HepG2 (cell line): ENCODE results near the gene ACOT4. TPM values are rescaled to one million over a fixed set of nuclear protein-coding genes. Genes with fewer than 3 reads are reported as not detected.
A peak's percentile ranks its signal among the peaks of the same experiment; 100 is the strongest.

ENCODE experiments used
- ATF1 ChIP-seq: IDR thresholded peaks from 2 replicates; pipeline ENCODE4 v1.6.1; 2016; ENCODE audit warnings: mild to moderate bottlenecking, control low read depth
- ATF2 ChIP-seq: sonication (generic); formaldehyde crosslinking; IDR thresholded peaks from 2 replicates; pipeline ENCODE4 v1.4.0; 2020; ENCODE audit warnings: missing genetic modification reagents
- CERS6 ChIP-seq: sonication (generic); formaldehyde crosslinking; IDR thresholded peaks from 2 replicates; pipeline ENCODE4 v1.5.0; 2020; ENCODE audit warnings: missing genetic modification reagents
- DBP ChIP-seq: sonication (generic); formaldehyde crosslinking; IDR thresholded peaks from 2 replicates; pipeline ENCODE4 v1.4.0; 2020; ENCODE audit warnings: missing genetic modification reagents; ENCODE audit errors: not compliant biosample characterization
- DR1 ChIP-seq: sonication (generic); formaldehyde crosslinking; IDR thresholded peaks from 2 replicates; pipeline ENCODE4 v1.8.0; 2021; ENCODE audit warnings: mild to moderate bottlenecking, missing genetic modification reagents, inconsistent platforms
- MXI1 ChIP-seq: IDR thresholded peaks from 3 replicates; pipeline ENCODE4 v1.6.1; 2012; ENCODE audit warnings: low read depth, low read length, inconsistent platforms, borderline replicate concordance
- MZF1 ChIP-seq: sonication (generic); formaldehyde crosslinking; IDR thresholded peaks from 2 replicates; pipeline ENCODE4 v1.8.1; 2023; ENCODE audit warnings: mild to moderate bottlenecking, missing genetic modification reagents, borderline replicate concordance
- PAXIP1 ChIP-seq: sonication (generic); formaldehyde crosslinking; conservative IDR thresholded peaks from 2 replicates; pipeline ENCODE4 v1.4.0; 2020; ENCODE audit warnings: mild to moderate bottlenecking, missing genetic modification reagents, moderate library complexity
- SNAPC5 ChIP-seq: sonication (generic); formaldehyde crosslinking; IDR thresholded peaks from 2 replicates; pipeline ENCODE4 v1.8.1; 2023; ENCODE audit warnings: mild to moderate bottlenecking, missing genetic modification reagents, borderline replicate concordance
- SOX5 ChIP-seq: IDR thresholded peaks from 2 replicates; pipeline ENCODE4 v1.6.1; 2016; ENCODE audit warnings: borderline replicate concordance
- SP5 ChIP-seq: IDR thresholded peaks from 2 replicates; pipeline ENCODE4 v1.6.1; 2016; ENCODE audit warnings: low read depth, borderline replicate concordance
- SRSF1 ChIP-seq: fragments of 200-400 bp; formaldehyde crosslinking; optimal IDR thresholded peaks from 2 replicates; pipeline ENCODE3; 2017; ENCODE audit warnings: mild to moderate bottlenecking, low read depth, low read length, moderate library complexity
- ZBTB42 ChIP-seq: sonication (generic); formaldehyde crosslinking; IDR thresholded peaks from 2 replicates; pipeline ENCODE4 v1.5.0; 2020; ENCODE audit warnings: mild to moderate bottlenecking, missing genetic modification reagents
- ZNF121 ChIP-seq: sonication (generic); formaldehyde crosslinking; IDR thresholded peaks from 2 replicates; pipeline ENCODE4 v1.5.0; 2020; ENCODE audit warnings: mild to moderate bottlenecking, missing genetic modification reagents
- ZNF24 ChIP-seq: fragments of 450-650 bp; IDR thresholded peaks from 2 replicates; pipeline ENCODE4 v1.6.1; 2017; ENCODE audit warnings: antibody characterized with exemption, mild to moderate bottlenecking
- ZNF44 ChIP-seq: sonication (generic); formaldehyde crosslinking; IDR thresholded peaks from 2 replicates; pipeline ENCODE4 v1.5.1; 2020; ENCODE audit warnings: mild to moderate bottlenecking, missing genetic modification reagents
- ZNF737 ChIP-seq: sonication (generic); formaldehyde crosslinking; IDR thresholded peaks from 2 replicates; pipeline ENCODE4 v1.5.0; 2020; ENCODE audit warnings: missing genetic modification reagents, mild to moderate bottlenecking, borderline replicate concordance
- ZNF800 ChIP-seq: sonication (generic); formaldehyde crosslinking; IDR thresholded peaks from 2 replicates; pipeline ENCODE4 v1.4.0; 2020; ENCODE audit warnings: missing genetic modification reagents
- polyA plus RNA-seq, 8 experiments: library from polyadenylated mRNA; depleted of rRNA in 3 of 8; stranded (reverse) in 7 of 8; unstranded in 1 of 8; fragments of >200 nt; fragmentation: Illumina TruSeq in 4 of 8; extraction: Trizol in 4 of 8; gene quantifications; 2 replicates each; pipeline versions ENCODE4 v1.2.1 to v1.2.3, GENCODE V29; 2011 to 2016; ENCODE audit warnings: low read depth in 4 of 8, missing spikeins in 1 of 8, mixed read lengths in 1 of 8; ENCODE audit not compliant: insufficient read depth in 1 of 8
- total RNA-seq, 5 experiments: library from RNA; depleted of rRNA; stranded (reverse); fragments of >200 nt; fragmentation: Illumina TruSeq; extraction: Trizol; gene quantifications; 2 replicates each; pipeline ENCODE4 v1.2.3, GENCODE V29; 2016; ENCODE audit warnings: low read depth in 1 of 5

The ACOT4 gene
- total and polyA plus RNA-seq, 2 of the 13 experiments (the other 11 are each of a cell fraction or from before 2014, with no cell fraction given) = 0.04 to 0.05 TPM

- no peak; the same call in 1 of the 2 replicates for TF ChIP-seq PAXIP1 (CRISPR knock-in tag)
- no peak for TF ChIP-seq ATF2 (CRISPR knock-in tag)
- TF ChIP-seq ZNF121 = no peak
- no peak for TF ChIP-seq ZNF24
- TF ChIP-seq ATF1 = 0 out of 2 replicates have a peak, but pooled peaks have one; percentile 16
- TF ChIP-seq ZNF800 (CRISPR knock-in tag) = no peak
- TF ChIP-seq MZF1 (CRISPR knock-in tag) = no peak
- no peak for TF ChIP-seq CERS6 (CRISPR knock-in tag)
- TF ChIP-seq SOX5 (CRISPR knock-in tag) = peak; percentile 46; the same call in 1 of the 2 replicates
- TF ChIP-seq ZBTB42 (CRISPR knock-in tag) = no peak
- TF ChIP-seq DBP (CRISPR knock-in tag) = no peak
- TF ChIP-seq SNAPC5 (CRISPR knock-in tag) = no peak
- TF ChIP-seq ZNF44 = peak; percentile 34; the same call in 1 of the 2 replicates
- peak; percentile 7; the same call in 1 of the 2 replicates for TF ChIP-seq SP5 (CRISPR knock-in tag)
- TF ChIP-seq MXI1 = peak; percentile 78; the same call in 1 of the 3 replicates
- no peak for TF ChIP-seq ZNF737 (CRISPR knock-in tag)
- TF ChIP-seq SRSF1 = peak; percentile 54
- TF ChIP-seq DR1 (CRISPR knock-in tag) = no peak
Observed at GRCh38 chr14:73644531-73645247, 53.0 kb downstream of the ACOT4 start, which contains the start of gene DNAL1 (continued).
